ENCODE results near the gene TRAPPC14. TPM values are rescaled to one million over a fixed set of nuclear protein-coding genes. Genes with fewer than 3 reads are reported as not detected.
"Not testable (repeated sequence)": the region's sequence is repeated elsewhere in the genome, so short reads cannot be mapped to it uniquely, and the experiment has no call there.

TRAPPC14 gene
- total and polyA plus RNA-seq, 2 experiments from 2014 or later: 14.2 to 25.0 TPM

DNA sequence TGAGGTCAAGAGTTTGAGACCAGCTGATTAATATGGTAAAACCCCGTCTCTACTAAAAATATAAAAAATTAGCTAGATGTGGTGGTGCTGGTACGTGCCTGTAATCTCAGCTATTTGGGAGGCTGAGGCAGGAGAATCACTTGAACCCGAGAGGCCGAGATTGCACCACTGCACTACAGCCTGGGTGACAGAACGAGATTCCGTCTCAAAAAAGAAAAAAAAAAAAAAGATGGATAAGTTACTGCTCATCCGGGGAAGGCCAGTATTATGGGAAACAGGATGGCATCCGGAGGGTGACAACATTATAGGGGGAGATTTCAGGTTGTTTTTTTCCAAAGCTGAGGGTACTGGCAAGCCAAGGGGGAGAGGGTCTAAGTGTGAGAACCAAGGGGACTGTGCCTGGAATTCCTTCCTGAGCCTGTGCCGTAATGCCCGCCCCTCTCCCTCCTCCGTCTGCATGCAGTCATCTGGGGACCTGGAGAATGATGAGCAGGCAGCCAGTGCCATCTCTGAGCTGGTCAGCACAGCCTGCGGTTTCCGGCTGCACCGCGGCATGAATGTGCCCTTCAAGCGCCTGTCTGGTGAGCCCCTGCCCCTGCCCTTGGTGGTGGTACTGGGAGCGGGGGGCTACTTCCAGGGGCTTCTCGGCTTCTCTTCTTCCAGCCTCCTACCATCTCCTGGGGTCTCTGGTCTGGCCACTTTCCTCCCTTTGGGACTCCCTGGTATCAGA lies 5.4 kb downstream of the TRAPPC14 start:
- Histone ChIP-seq H3K4me1 (ENCODE audit: low read depth) (peaks cover 6% of the 10 kb centered on the region), H3K27me3 (no peaks in the 10 kb centered on the region), H3K4me3 (no peak overlapping the region), H3K9me3 (ENCODE audit: low read depth) (no peaks in the 10 kb centered on the region), H3K27ac (no peak overlapping the region), H3K36me3 (peaks cover 19% of the 10 kb centered on the region)
- no peak for DNase-seq (ENCODE audit: low read depth in 1 of 2, low spot score in 1 of 2)
- TF ChIP-seq, protein P1, sequence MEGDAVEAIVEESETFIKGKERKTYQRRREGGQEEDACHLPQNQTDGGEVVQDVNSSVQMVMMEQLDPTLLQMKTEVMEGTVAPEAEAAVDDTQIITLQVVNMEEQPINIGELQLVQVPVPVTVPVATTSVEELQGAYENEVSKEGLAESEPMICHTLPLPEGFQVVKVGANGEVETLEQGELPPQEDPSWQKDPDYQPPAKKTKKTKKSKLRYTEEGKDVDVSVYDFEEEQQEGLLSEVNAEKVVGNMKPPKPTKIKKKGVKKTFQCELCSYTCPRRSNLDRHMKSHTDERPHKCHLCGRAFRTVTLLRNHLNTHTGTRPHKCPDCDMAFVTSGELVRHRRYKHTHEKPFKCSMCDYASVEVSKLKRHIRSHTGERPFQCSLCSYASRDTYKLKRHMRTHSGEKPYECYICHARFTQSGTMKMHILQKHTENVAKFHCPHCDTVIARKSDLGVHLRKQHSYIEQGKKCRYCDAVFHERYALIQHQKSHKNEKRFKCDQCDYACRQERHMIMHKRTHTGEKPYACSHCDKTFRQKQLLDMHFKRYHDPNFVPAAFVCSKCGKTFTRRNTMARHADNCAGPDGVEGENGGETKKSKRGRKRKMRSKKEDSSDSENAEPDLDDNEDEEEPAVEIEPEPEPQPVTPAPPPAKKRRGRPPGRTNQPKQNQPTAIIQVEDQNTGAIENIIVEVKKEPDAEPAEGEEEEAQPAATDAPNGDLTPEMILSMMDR (IDR thresholded peaks at IDR 0.05; ENCODE audit: low read depth, low read length): no peak

DNA sequence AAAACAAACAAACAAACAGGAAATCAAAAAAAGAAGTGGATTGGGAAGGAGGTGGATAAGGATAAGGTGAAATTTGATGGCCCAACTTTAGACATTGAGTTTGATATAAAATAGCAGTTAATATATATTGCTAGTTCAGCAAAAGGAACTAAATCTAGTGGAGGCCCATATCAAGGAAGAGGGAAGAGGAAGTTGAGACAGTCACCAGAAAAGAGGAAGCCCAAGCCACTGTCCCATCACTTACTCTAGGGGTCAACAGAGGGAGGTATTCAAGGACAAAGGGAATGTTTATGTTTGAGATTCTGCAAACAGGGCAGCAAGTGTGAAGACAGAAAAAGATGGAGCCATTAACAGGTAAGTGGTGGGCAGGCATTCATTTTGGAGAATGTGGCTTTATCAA lies 6.1 kb downstream of the TRAPPC14 start:
- TF ChIP-seq, protein P1 (IDR thresholded peaks at IDR 0.05; ENCODE audit: low read depth, low read length): no peak

DNA sequence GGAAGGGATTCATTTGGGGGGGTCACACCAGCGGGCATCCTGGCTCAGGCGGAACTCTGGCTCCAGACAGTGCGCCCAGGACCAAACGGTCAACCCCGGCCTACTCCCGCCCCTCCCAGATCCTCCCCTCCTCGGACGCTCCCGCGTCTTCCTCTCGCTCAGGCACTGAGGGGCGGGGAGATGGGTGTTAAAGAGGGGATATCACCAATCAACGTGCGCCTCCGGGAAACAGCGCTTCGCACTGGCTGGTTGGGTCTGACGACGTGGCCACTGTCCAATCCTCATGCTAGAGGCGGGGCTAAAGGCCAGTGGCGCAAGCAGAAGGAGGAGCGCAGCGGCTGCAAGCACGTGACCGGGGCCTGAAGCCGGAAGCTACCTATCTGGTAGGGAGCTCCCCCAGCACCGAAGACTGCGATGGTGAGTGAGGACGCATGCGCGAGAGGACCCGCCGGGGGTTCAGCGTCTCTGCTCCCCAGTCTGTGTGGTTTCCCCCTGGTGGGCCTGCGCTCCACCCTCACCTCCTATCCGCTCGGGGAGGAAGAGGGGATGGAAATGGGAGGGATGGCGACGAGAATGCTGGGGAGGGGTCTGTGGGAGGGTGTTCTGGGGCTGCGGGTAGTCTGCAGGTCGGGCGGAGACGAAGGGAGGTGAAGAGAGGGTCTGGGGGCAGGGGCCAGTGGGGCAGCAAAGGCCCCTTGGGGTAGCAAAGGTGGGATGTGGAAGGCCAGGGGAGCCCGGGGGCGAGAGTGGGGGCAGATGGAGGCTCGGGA lies 9.8 kb downstream of the TRAPPC14 start, which contains the start of gene LAMTOR4:
Gene LAMTOR4, plus strand, starts transcription at position 360 of the 770 bp plus-strand sequence. Its CDS starts 55 bp downstream, at position 415.
- H3K4me3 ChIP-seq: peak within 1 kb of the TSS; percentile 97
- H3K36me3 ChIP-seq: no peaks in the 10 kb centered on the region
- no peaks in the 10 kb centered on the region for H3K9me3 ChIP-seq (ENCODE audit: low read depth)
- no peaks in the 10 kb centered on the region for H3K27me3 ChIP-seq
- TF ChIP-seq, protein P1 (IDR thresholded peaks at IDR 0.05; ENCODE audit: low read depth, low read length): no peak
- no peaks in the 10 kb centered on the region for H3K4me1 ChIP-seq (ENCODE audit: low read depth)
- H3K27ac ChIP-seq: peak within 1 kb of the TSS; percentile 54
- DNase-seq (ENCODE audit: low read depth in 1 of 2, low spot score in 1 of 2): peak; percentile 99

More for the DNA sequence above, 6.1 kb downstream of the TRAPPC14 start:
- Histone ChIP-seq H3K36me3 (peaks cover 19% of the 10 kb centered on the region), H3K27me3 (no peaks in the 10 kb centered on the region), H3K4me3 (no peak overlapping the region), H3K9me3 (ENCODE audit: low read depth) (no peaks in the 10 kb centered on the region), H3K27ac (no peak overlapping the region), H3K4me1 (ENCODE audit: low read depth) (peaks cover 2% of the 10 kb centered on the region)
- DNase-seq (ENCODE audit: low read depth in 1 of 2, low spot score in 1 of 2): no peak

- no peaks in the 10 kb centered on the region for H3K27me3 ChIP-seq
- H3K36me3 ChIP-seq: no peaks in the 10 kb centered on the region
- peak overlapping the region; percentile 54 for H3K27ac ChIP-seq
- no peaks in the 10 kb centered on the region for H3K9me3 ChIP-seq (ENCODE audit: low read depth)
- H3K4me1 ChIP-seq (ENCODE audit: low read depth): no peaks in the 10 kb centered on the region
- TF ChIP-seq, protein P1 (IDR thresholded peaks at IDR 0.05; ENCODE audit: low read depth, low read length): no peak
- peak overlapping the region; percentile 12 for H3K4me3 ChIP-seq
- no peak for DNase-seq (ENCODE audit: low read depth in 1 of 2, low spot score in 1 of 2)
Observed at GRCh38 chr7:100148225-100148558, 10.3 kb downstream of the TRAPPC14 start.

GRCh38 chr7:100147278-100147677 lies 11.2 kb downstream of the TRAPPC14 start:
- no peaks in the 10 kb centered on the region for H3K9me3 ChIP-seq (ENCODE audit: low read depth)
- DNase-seq (ENCODE audit: low read depth in 1 of 2, low spot score in 1 of 2): no peak
- no peaks in the 10 kb centered on the region for H3K4me1 ChIP-seq (ENCODE audit: low read depth)
- H3K36me3 ChIP-seq: no peaks in the 10 kb centered on the region
- TF ChIP-seq, protein P1 (IDR thresholded peaks at IDR 0.05; ENCODE audit: low read depth, low read length): no peak
- no peak overlapping the region for H3K4me3 ChIP-seq
- H3K27me3 ChIP-seq: no peaks in the 10 kb centered on the region
- no peak overlapping the region for H3K27ac ChIP-seq

GRCh38 chr7:100146350-100146749 lies 12.2 kb downstream of the TRAPPC14 start:
- H3K4me1 ChIP-seq (ENCODE audit: low read depth); H3K4me3 ChIP-seq; H3K27ac ChIP-seq; H3K27me3 ChIP-seq; H3K9me3 ChIP-seq (ENCODE audit: low read depth); H3K36me3 ChIP-seq: not testable (repeated sequence)
- DNase-seq (ENCODE audit: low read depth in 1 of 2, low spot score in 1 of 2): peak in 1 of 2 donors; percentile 86
